ENCODE data around the gene LRRC45. TPM values are rescaled to one million over a fixed set of nuclear protein-coding genes. Genes with fewer than 3 reads are reported as not detected.

Gene LRRC45
- total and polyA plus RNA-seq, 11 donors: 2.9 to 8.6 (median 5.6) TPM

DNA sequence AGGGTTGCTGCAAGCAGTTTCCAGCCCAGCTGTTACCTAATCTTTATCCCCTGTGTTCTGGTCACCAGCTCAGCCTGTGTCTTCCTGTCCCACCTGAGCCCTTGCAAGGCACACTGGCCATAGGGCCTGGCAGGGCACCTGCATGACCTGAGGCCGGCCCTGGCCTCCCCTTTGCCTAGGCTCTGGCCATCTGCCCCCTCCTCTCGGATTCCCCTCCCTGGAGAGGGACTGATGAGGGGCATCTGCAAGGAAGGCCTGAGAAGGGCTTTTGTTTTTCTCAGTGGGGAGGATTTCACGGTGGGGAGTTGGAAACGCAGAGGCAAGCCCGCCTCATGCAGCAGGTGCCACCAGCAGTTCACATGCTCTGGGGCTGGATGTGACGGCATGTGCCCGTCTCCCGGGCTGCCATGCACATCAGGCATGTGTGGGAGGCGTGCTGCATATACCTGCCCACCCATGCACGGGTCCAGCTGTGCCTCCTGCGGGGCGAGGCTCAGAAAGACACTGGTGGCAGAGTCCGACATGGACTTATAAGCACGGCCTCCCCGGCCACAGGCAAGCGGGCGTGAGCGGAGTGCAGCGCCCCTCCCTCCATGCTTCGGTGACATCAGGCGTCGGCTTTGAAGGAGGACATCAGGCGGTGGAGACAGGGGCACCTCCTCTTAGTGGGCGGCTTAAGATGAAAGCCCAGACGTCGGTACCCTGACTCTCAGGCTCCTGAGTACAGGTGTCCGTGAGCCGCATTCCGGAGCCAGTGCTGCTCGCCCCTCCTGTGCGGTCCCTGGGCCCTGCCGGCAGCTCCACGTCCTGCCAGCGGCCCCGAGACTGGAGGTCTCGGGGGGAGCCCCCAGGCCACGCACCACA, 29.1 kb upstream of the LRRC45 start:
- intact Hi-C loops (cut with DNase I): no loop called here
- H3K9me3 ChIP-seq: no peaks in the 10 kb centered on the region
- H3K27ac ChIP-seq: no peak overlapping the region
- peaks cover 0 to 26% (median 6%) of the 10 kb centered on the region in 9 donors for H3K36me3 ChIP-seq
- TF ChIP-seq, protein P1, sequence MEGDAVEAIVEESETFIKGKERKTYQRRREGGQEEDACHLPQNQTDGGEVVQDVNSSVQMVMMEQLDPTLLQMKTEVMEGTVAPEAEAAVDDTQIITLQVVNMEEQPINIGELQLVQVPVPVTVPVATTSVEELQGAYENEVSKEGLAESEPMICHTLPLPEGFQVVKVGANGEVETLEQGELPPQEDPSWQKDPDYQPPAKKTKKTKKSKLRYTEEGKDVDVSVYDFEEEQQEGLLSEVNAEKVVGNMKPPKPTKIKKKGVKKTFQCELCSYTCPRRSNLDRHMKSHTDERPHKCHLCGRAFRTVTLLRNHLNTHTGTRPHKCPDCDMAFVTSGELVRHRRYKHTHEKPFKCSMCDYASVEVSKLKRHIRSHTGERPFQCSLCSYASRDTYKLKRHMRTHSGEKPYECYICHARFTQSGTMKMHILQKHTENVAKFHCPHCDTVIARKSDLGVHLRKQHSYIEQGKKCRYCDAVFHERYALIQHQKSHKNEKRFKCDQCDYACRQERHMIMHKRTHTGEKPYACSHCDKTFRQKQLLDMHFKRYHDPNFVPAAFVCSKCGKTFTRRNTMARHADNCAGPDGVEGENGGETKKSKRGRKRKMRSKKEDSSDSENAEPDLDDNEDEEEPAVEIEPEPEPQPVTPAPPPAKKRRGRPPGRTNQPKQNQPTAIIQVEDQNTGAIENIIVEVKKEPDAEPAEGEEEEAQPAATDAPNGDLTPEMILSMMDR (IDR thresholded peaks at IDR 0.05): no peak
- no peak for TF ChIP-seq POLR2A (IDR thresholded peaks at IDR 0.05)
- H3K27me3 ChIP-seq: no peaks in the 10 kb centered on the region
- no peak for ATAC-seq
- peak in 1 of 5 donors; percentile 51 for DNase-seq
- peaks cover 0 to 26% (median 14%) of the 10 kb centered on the region in 12 donors for H3K4me1 ChIP-seq
- WGBS, 4 donors: 91 to 96% (median 94%) methylated on average over 20 to 37 of the region's 37 CpGs
- no peak overlapping the region for H3K4me3 ChIP-seq

DNA sequence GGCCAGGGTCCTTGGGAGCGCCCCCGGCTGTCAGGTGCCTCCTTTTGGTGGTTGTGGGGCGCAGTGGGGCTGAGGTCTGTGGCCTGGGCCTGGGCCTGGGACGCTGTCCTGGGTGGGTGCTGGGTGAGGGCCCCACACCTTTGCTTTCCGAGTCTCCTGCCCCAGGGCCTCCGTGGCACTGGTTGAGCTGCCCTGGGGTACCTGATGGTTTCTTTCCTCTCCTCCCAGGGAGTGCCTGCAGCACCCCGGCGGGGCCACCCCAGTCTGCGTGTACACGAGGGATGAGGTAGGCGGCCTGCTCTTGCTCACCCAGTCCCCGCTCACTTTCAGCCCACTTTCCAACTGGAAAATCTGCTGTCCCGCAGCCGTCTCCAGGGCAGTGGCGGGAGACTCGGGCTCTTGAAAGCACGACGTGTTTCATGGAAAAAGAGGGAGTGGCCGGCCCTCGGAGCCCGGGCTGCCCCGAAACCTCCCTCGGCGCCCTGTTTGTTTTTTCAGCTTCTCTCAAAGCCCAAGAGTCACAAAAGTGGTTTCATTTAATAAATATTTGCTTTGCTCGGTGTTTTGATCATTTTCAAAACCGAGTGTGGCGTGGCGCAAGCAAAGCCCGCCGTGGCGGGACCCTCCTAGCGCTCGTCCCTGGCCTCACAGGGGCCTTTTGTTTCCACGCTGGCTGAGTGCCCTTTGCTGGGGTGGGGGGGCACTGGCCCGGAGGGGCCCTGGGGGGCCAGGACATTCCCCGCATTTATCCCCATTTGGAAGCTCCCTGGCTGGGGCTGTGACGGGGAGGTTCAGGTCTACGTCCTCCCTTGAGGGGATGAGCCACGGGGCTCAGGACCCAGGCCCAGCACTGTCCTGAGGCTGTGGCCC, 28.3 kb upstream of the LRRC45 start:
- 91 to 94% (median 93%) methylated on average over 27 to 39 of the region's 39 CpGs for WGBS, 4 donors

DNA sequence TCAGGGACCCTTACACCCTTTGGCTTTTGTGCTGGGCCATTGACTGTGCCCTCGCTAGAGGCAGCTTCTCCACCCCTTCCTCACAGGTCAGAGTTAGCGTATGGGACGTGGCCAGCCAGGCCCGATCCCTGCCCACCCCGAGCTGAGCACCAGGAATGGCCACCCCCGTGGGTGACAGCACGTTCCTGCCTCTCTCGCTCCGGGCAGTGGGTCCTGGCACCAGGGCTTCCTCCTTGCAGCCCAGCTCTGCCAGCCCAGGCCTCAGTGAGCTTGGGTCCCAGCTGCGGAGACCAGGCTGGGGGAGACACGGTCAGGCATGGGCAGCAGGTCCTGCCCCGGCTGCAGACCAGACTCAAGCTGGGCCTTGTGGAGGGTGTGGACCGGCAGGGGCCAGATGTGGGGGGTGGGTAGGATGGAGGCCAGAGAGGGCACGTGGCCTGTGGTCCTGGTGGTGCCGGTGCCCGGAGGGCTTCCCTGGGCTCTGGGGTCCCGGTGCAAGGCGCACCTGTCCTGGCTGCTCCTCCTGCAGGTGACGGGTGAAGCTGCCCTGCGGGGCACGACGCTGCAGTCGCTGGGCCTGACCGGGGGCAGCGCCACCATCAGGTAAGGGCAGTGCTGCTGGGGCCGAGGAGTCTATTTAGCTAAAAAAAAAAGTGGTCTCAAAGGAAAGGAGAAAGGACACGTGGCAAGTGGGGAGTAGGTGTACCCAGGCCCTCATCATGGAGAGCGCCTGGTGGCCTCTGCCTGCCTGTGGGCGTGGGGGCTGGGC, 27.5 kb upstream of the LRRC45 start:
- Histone ChIP-seq H3K9me3 (no peaks in the 10 kb centered on the region), H3K27me3 (no peaks in the 10 kb centered on the region), H3K4me1 (peaks cover 0 to 23% (median 14%) of the 10 kb centered on the region in 12 donors), H3K27ac (no peak overlapping the region), H3K36me3 (peaks cover 0 to 15% (median 6%) of the 10 kb centered on the region in 9 donors), H3K4me3 (no peak overlapping the region)
- WGBS, 4 donors: 95 to 96% (median 96%) methylated on average over 26 to 29 of the region's 29 CpGs
- peak in 1 of 5 donors; percentile 58 for DNase-seq
- TF ChIP-seq, protein P1 (IDR thresholded peaks at IDR 0.05): no peak
- no peak for TF ChIP-seq POLR2A (IDR thresholded peaks at IDR 0.05)
- ATAC-seq: no peak
- intact Hi-C loops (cut with DNase I): no loop called here

More for the DNA sequence above, 28.3 kb upstream of the LRRC45 start:
- intact Hi-C loops (cut with DNase I): no loop called here
- Histone ChIP-seq H3K27me3 (no peaks in the 10 kb centered on the region), H3K4me1 (peaks cover 0 to 26% (median 14%) of the 10 kb centered on the region in 12 donors), H3K4me3 (no peak overlapping the region), H3K36me3 (peaks cover 0 to 18% (median 6%) of the 10 kb centered on the region in 9 donors), H3K27ac (no peak overlapping the region), H3K9me3 (no peaks in the 10 kb centered on the region)
- no peak for TF ChIP-seq POLR2A (IDR thresholded peaks at IDR 0.05)
- TF ChIP-seq, protein P1 (IDR thresholded peaks at IDR 0.05): no peak
- no peak for ATAC-seq
- DNase-seq: peak in 1 of 5 donors; percentile 58

Data from heart left ventricle (tissue), 16 donors.